ENCODE measurements around the gene GOLGA5. TPM values are rescaled to one million over a fixed set of nuclear protein-coding genes. Genes with fewer than 3 reads are reported as not detected.

The GOLGA5 gene
- total RNA-seq, 2 donors from 2014 or later, result 19.7 to 24.2 TPM

DNA sequence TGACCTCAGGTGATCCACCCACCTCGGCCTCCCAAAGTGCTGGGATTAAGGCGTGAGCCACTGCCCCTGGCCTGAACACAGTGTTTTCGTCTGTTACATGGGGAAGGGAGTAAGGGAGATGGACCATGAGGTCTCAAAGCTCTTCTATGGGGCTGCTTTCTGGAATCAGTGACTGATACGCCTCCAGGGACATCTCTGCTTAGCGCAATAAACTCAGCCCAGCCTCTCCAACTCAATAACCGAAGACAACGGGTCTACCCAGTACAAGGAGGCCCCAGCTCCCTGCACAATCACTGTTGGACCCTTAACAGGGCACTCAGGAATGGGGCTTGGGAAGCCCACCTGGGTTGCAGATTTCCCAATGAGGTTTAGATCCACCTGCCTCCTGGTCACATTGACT, 86.2 kb downstream of the GOLGA5 start:
- ATAC-seq (replicated peaks in 1 of 2), result no peak
- H3K4me3 Mint-ChIP-seq, result no peak overlapping the region
- no peak for DNase-seq
- H3K36me3 Mint-ChIP-seq (ENCODE audit: insufficient read depth in 2 of 2), result no peaks in the 10 kb centered on the region
- H3K9me3 Mint-ChIP-seq, result no peaks in the 10 kb centered on the region
- peaks cover 3% of the 10 kb centered on the region for H3K4me1 Mint-ChIP-seq (ENCODE audit: low read depth)
- no peak overlapping the region for H3K27ac Mint-ChIP-seq
- H3K27me3 Mint-ChIP-seq (ENCODE audit: low read depth), result peaks cover 67% of the 10 kb centered on the region

DNA sequence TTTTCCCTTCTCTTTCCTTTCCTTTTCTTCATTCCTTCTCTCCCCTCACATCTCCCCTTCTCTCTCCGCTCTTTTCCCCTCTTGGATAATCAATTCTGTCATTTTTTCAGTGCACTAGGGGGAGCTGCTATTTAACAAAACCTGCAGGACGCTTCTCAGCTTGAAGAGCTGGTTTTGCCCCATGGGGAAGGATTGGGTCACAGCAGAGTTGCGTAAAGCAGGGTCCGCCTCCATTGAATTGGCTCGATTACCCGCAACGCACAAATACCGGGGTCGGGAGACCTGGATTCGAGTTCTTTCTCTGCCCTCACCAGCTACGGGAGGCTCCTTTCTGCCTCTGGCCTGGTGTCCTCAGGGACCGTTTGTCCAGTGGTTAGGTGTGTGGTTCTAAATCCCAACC, 86.7 kb downstream of the GOLGA5 start:
- ATAC-seq (replicated peaks in 1 of 2) (no peak), DNase-seq (no peak)
- Mint-ChIP-seq H3K9me3 (no peaks in the 10 kb centered on the region), H3K4me3 (no peak overlapping the region), H3K27me3 (ENCODE audit: low read depth) (peaks cover 72% of the 10 kb centered on the region), H3K27ac (no peak overlapping the region), H3K36me3 (ENCODE audit: insufficient read depth in 2 of 2) (no peaks in the 10 kb centered on the region), H3K4me1 (ENCODE audit: low read depth) (peaks cover 8% of the 10 kb centered on the region)

DNA sequence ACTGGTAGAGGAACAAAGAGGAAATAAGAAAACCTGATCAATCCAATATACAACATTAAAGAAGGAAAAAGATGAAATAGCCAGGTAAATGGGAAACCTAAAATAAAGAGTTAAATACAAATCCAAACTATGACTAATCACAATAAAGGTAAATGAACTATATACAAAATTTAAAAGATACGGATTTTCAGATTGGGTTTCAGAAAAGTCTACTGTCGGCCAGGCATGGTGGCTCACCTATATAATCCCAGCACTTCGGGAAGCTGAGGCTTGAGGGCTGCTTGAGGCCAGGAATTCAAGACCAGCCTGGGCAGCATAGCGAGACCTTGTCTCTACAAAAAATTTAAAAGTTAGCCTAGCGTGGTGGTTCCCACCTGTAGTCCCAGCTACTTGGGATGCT, 89.0 kb downstream of the GOLGA5 start:
- H3K4me1 Mint-ChIP-seq (ENCODE audit: low read depth), result peaks cover 8% of the 10 kb centered on the region
- ATAC-seq (replicated peaks in 1 of 2), result no peak
- H3K27ac Mint-ChIP-seq, result no peak overlapping the region
- DNase-seq, result no peak
- H3K9me3 Mint-ChIP-seq, result peaks cover under 1 to 1% of the 10 kb centered on the region in 2 donors
- H3K27me3 Mint-ChIP-seq (ENCODE audit: low read depth), result peaks cover 62% of the 10 kb centered on the region
- H3K4me3 Mint-ChIP-seq, result no peak overlapping the region
- H3K36me3 Mint-ChIP-seq (ENCODE audit: insufficient read depth in 2 of 2), result no peaks in the 10 kb centered on the region

DNA sequence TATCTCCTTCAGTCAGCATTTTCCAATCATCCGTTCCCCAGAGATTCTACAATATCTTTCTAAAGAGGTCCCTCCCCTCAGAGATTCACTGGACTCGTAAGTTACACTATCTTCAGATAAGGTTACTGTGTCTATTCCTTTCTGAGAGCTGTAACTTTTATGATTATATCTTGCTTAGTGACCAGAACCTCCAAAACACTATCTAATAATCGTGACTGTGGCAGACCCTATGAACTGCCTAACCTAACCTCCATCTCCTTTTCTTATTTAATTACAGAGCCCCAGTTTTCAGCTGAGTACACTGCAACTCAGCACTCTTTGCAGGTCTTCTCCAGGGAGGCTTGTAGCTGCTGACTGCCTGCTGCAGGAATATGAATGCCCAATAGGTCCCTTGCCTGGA, 90.3 kb downstream of the GOLGA5 start:
- Mint-ChIP-seq H3K9me3 (peaks cover 1 to 2% of the 10 kb centered on the region in 2 donors), H3K27ac (no peak overlapping the region), H3K4me3 (no peak overlapping the region), H3K36me3 (ENCODE audit: insufficient read depth in 2 of 2) (no peaks in the 10 kb centered on the region), H3K27me3 (ENCODE audit: low read depth) (peaks cover 52% of the 10 kb centered on the region), H3K4me1 (ENCODE audit: low read depth) (peaks cover 8% of the 10 kb centered on the region)
- no peak for ATAC-seq (replicated peaks in 1 of 2)
- no peak for DNase-seq

DNA sequence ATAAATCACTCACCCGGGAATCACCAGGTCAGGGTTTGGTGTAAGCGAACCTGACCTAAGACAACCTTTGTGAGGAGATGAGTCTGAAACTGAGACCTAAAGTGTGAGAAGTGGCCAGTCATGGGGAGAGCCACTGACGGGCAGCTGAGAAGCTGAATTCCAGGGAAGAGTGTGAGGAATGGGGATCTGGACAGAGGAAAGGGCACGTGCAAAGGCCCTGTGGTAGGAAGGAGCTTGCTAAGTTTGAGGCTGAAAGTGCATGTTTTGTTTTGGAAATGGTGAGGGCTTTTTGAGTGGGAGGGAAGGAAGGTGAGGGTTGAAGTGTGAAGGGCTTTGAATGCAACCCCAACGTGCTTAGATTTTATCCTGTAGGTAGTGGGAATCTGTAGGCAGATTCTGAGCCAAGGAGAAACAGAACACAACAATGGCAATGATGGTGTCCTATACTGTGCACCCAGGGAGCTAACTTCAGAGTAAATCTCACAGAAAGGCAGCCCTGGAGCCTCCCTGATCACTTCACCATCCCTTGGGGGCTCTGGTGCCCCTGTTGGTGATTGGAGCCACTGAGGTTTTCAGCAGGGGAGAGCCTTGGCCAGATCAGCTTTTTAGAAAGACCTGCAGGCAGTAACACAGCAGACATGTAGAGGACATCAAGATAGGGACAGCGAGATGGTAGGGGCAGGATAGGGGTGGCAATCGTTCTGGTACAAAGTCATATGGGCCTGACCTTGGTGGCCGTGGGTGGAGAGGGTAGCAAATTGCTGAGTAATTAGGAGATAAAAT, 91.4 kb downstream of the GOLGA5 start:
- peaks cover 46% of the 10 kb centered on the region for H3K27me3 Mint-ChIP-seq (ENCODE audit: low read depth)
- H3K27ac Mint-ChIP-seq, result no peak overlapping the region
- no peak for ATAC-seq (replicated peaks in 1 of 2)

DNA sequence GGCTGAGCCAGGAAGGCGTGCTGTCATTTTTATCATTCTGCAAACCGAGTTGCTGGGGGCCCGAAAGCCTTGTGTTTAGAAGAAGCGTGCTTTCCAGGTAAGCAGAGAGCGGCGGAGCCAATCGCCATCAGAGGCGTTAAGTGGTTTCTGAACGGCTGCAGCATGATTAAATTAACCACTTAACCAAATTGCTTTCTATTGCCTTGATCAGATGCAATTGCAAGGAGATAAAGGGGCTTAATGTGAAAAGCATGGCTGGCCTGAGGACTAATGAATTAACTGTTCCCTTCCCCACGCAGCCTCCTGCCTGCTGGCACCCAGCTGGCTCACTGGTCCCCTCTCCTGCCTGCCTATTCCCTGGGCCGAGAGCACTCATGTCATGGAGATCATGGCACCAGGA, 92.2 kb downstream of the GOLGA5 start:
- no peak for ATAC-seq (replicated peaks in 1 of 2)
- Mint-ChIP-seq H3K36me3 (ENCODE audit: insufficient read depth in 2 of 2) (no peaks in the 10 kb centered on the region), H3K4me1 (ENCODE audit: low read depth) (peaks cover 8% of the 10 kb centered on the region), H3K27me3 (ENCODE audit: low read depth) (peaks cover 37% of the 10 kb centered on the region), H3K4me3 (no peak overlapping the region), H3K27ac (no peak overlapping the region), H3K9me3 (peaks cover 1 to 2% of the 10 kb centered on the region in 2 donors)
- DNase-seq, result no peak

More for the DNA sequence above, 91.4 kb downstream of the GOLGA5 start:
- Mint-ChIP-seq H3K4me1 (ENCODE audit: low read depth) (peaks cover 8% of the 10 kb centered on the region), H3K9me3 (peaks cover 1 to 2% of the 10 kb centered on the region in 2 donors), H3K36me3 (ENCODE audit: insufficient read depth in 2 of 2) (no peaks in the 10 kb centered on the region), H3K4me3 (no peak overlapping the region)
- DNase-seq, result no peak

DNA sequence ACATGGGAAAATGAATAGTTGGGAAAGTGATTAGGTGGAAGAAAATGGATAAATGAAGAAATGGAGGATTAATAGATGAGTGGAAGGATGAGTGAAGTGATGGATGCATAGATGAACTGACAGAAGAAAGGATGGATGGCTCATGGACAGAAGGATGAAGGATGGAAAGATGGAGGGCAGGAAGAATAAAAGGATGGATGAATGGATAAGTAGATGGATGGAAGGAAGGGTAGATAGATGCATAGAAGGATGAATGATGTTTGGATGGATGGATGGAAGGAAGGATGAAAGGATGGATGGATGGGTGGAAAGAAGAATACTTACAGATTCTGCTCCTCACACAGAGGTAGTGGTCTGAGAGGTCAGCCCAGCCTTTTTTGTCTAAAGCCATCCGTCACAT, 93.1 kb downstream of the GOLGA5 start:
- peaks cover 10% of the 10 kb centered on the region for H3K4me1 Mint-ChIP-seq (ENCODE audit: low read depth)
- H3K27ac Mint-ChIP-seq, result no peak overlapping the region
- no peak overlapping the region for H3K4me3 Mint-ChIP-seq
- DNase-seq, result no peak
- no peaks in the 10 kb centered on the region for H3K36me3 Mint-ChIP-seq (ENCODE audit: insufficient read depth in 2 of 2)
- no peak for ATAC-seq (replicated peaks in 1 of 2)
- H3K9me3 Mint-ChIP-seq, result peaks cover 1 to 2% of the 10 kb centered on the region in 2 donors
- H3K27me3 Mint-ChIP-seq (ENCODE audit: low read depth), result peaks cover 29% of the 10 kb centered on the region

DNA sequence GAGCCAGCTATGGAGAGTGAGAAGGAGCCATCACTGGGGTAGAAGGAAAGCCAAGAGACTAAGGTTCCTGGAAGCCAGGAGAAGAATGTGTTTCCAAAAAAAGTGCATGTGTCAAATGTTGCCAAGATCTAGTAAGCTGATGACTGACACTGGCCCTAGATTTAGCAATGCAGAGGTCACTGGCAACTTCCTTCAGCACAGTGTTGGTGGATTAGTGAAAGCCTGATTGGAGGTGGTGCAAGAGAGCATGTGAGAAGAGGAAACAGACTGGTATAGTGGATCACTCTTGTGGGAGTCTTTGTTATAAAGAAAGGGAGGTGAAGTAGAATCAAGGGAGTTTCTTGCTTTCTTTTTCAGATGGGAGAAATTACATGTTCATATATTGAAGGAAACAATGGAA, 94.8 kb downstream of the GOLGA5 start:
- Mint-ChIP-seq H3K27ac (no peak overlapping the region), H3K36me3 (ENCODE audit: insufficient read depth in 2 of 2) (peaks cover 1 to 4% of the 10 kb centered on the region in 2 donors), H3K27me3 (ENCODE audit: low read depth) (peaks cover 34% of the 10 kb centered on the region), H3K9me3 (peaks cover 8 to 10% of the 10 kb centered on the region in 2 donors), H3K4me1 (ENCODE audit: low read depth) (peaks cover 21% of the 10 kb centered on the region), H3K4me3 (no peak overlapping the region)
- ATAC-seq (replicated peaks in 1 of 2) (no peak), DNase-seq (no peak)

Other genes starting within 250 kb of the GOLGA5 start
- 1 to 10 TPM; 2.5 to 4.7 TPM for gene LGMN, start 45.7 kb upstream of the GOLGA5 start, total RNA-seq
- not detected for gene CHGA, start 128.8 kb downstream of the GOLGA5 start, total RNA-seq

Data from activated T-cell treated with anti-CD3 and anti-CD28 coated beads, Interleukin-2, amount 50 U/mL, for 72 hours (primary cell).